Activated naive CD8-positive, alpha-beta T cell treated with anti-CD3 and anti-CD28 coated beads, Interleukin-2, amount 50 U/mL, for 16 hours (primary cell): ENCODE data around the gene CD209.

Experiments used
- DNase-seq: peaks from one replicate; pipeline ENCODE4 v3.0.0-alpha.2; 2020; ENCODE audit warnings: low read depth, low spot score

The CD209 gene

DNA sequence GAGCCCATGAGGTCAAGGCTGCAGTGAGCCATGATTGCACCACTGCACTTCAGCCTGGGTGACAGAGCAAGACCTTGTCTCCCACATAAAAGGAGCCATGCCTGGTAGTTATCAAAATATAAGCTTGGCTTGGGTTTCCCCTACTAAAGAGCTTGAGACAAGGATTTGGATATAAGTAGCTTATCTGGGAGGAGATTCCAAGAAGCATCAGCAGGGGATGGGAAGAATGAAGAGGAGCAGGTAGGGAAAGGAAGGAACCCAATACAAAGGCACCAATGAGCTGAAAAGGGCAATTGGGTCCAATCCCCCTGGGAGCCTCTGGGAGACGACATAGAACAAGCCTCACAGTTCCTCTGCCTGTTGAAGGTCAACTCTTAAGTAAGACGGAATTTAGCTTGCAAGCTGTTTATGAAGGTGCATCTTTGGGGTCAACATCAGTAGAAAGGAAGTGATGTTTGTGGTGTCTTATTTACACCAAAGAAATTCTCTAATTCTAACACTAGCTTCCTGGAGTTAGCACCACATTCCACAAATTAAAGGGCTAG lies 8.1 kb downstream of the CD209 start:
- no peak for DNase-seq

DNA sequence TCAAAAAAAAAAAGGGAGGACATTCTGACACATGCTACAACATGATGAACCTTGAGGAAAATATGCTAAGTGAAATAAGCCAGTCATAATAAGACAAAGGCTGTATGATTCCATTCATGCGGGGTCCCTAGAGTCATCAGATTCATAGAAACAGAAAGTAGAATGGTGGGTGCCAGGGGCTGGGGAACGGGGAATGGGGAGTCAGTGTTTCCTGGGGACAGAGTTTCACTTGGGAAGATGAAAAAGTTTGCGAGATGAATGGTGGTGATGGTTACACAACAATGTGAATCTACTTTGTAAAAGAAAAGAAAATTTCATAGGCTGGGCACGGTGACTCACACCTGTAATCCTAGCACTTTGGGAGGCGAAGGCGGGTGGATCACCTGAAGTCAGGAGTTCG lies 9.3 kb downstream of the CD209 start:
- DNase-seq = no peak

DNA sequence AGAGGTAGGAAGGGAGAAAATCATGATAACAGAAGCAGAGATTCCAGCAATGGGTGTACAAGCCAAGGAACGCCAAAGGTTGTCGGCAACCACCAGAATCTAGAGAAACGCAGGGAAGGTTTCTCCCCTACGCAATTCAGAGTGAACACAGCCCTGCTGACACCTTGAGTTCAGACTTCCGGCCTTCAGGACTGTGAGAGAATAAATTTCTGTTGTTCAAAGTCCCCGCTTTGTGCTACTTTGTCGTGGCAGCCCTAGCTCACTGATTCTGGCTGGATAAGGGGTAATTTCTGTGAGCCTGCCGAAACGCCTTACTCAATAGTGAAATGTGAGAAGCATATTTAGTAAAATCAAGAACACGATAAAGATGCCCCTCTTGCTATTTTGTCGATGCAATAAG lies 10.1 kb downstream of the CD209 start:
- no peak for DNase-seq

DNA sequence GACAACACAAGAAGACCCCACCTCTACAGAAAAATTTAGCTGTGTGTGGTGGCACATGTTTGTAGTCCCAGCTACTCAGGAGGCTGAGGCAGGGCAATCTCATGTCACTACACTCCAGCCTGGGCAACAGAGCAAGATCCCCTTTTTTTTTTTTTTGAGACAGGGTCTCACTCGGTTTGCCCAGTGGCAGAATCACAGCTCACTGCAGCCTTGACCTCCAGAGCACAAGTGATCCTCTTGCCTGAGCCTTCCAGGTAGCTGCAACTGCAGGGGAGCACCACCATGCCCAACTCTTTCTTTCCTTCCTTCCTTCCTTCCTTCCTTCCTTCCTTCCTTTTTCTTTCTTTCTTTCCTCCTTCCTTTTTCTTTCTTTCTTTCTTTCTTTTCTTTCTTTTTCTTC lies 11.2 kb downstream of the CD209 start:
- no peak for DNase-seq

- DNase-seq = no peak
These were observed 12.8 kb downstream of the CD209 start for GRCh38 chr19:7734220-7735203.

DNA sequence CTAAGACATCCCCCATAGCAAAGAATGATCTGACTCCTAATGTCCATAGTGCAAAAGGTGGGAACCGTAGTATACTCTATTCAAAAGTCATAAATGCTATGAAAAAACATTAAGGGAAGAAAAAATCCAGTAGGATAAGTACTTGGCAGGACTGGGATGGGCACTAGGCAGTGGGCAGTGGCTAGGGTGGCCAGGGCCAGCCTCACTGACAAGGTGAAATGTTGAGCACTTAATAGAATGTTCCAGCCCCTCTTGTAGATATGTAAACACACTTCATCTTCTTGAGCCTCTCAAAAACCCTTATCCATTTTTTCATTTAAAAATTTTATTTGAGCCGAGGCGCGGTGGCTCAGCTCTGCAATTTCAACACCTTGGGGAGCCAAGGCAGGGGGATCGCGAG lies 14.0 kb downstream of the CD209 start:
- DNase-seq = no peak

DNA sequence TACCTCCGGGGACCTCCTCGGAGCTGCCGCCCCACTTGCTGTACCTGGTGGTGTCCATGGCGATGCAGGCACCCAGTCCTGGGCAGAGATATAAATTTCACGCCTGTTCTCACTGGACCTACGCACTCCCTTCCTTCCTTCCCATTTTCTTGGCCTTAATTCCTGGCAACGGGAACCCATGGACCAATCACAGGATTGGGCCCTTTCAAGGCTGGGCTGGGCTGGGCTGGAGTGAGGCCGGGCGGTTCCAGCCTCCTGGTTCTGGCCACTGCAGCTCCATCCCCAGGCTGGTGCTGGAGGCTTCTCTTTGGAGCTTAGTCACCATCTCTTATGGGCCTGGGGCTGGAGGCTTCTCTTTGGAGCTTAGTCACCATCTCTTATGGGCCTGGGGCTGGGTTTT lies 15.3 kb downstream of the CD209 start, which contains the start of gene CLEC4G:
Gene CLEC4G (minus strand): TSS at position 66 of the 400 bp plus-strand sequence. CDS start 8 bp downstream, at position 58.
- no peak for DNase-seq

GRCh38 chr19:7731615-7732014 lies 15.7 kb downstream of the CD209 start:
- DNase-seq = no peak

DNA sequence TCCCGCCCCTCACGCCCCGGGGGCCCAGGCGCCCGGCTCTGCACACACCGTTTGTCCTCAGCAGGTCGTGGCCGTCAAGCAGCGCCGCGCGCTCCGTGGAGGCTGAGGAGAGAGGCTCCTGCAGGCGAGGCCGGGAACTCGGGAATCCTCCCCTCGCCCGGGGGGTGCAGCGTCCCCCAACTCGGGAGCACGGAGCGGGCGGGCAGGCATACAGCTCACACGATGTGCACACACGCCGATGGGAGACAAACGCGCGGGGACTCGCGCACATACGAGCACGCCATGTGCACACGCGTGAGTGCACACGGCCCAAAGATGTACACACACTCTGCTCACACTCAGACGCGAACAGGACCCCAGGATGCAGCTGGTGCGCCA lies 16.1 kb downstream of the CD209 start:
- DNase-seq = no peak

GRCh38 chr19:7730286-7731217 lies 16.8 kb downstream of the CD209 start:
- DNase-seq = no peak

DNA sequence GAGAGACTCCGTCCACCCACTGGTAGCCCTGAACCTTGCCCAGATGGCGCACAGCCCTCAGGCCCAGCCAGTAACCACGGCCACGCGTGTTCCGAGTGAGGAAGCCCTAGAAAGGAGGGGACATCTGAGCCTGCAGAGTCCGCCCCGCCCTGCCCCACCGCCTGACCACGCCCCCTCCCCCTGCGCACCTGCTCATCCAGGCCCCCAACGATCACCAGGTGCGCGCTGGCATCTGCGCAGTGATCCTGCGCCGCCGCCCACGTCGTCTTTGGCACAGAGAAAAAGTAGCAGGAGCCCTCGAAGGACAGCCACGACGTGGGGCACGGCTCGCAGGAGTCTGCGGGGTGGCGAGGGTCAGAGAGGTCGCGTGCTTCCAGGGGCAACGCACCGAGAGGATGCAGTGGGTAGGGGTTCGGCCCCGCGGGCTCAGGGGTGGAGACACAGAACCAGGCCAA lies 17.5 kb downstream of the CD209 start:
- no peak for DNase-seq

DNA sequence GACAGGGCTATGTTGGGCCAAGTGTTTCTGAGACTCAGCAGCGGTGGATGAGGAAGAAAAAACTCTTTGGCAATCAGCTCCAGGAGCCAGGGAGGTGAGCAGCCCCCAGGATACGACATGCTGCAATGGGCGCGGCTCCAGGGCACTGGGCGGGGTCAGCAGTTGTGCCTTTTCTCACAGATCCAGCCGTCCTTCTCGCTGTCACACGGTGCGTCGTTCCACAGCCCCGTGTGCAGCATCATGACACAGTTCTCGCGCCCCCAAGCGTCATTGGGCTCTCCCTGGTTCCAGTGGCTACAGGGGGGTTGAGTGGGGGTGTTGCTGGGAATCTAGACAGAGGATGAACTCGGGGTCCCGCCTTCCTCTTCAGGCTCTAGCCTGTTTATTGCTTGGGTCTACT lies 18.1 kb downstream of the CD209 start:
- DNase-seq = no peak

GRCh38 chr19:7725791-7726190 lies 21.5 kb downstream of the CD209 start:
- DNase-seq = no peak

DNA sequence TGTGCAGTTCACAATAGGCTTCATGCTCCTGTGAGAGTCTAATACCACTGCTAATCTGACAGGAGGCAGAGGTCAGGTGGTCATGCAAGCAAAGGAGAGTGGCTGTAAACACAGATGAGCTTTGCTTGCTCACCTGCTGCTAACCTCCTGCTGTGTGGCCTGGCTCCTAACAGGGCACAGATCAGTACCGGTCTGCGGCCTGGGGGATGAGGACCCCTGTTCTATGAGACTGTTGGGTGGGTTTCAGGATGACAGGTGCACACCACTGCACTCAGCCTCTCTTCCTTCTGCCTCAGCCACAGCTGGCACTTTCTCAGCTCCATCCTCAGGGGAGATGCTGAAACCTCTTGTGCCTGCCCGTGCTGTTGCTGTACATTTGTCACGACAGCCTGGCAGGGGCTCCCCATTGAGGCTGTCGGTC lies 25.1 kb downstream of the CD209 start:
- DNase-seq = no peak

GRCh38 chr19:7720351-7720750 lies 27.0 kb downstream of the CD209 start:
- no peak for DNase-seq

GRCh38 chr19:7718668-7719067 lies 28.7 kb downstream of the CD209 start:
- DNase-seq = no peak

GRCh38 chr19:7716762-7717161 lies 30.6 kb downstream of the CD209 start:
- DNase-seq = no peak

GRCh38 chr19:7715671-7716070 lies 31.7 kb downstream of the CD209 start:
- no peak for DNase-seq

DNA sequence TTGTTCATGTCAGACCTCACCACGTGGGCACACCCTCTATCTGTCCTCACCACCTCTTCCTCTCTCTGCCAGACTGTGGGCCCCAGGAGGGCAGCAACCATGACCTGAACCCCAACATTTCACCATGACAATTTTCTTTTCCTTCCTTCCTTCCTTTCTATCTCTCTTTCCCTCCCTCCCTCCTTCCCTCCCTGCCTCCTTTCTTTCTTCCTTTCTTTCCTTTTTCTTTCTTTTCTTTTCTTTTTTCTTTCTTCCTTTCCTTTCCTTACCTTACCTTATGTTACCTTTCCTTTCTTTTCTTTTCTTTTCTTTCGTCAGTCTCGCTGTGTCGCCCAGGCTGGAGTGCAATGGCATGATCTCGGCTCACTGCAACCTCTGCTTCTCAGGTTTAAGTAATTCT lies 36.7 kb downstream of the CD209 start:
- DNase-seq = no peak

DNA sequence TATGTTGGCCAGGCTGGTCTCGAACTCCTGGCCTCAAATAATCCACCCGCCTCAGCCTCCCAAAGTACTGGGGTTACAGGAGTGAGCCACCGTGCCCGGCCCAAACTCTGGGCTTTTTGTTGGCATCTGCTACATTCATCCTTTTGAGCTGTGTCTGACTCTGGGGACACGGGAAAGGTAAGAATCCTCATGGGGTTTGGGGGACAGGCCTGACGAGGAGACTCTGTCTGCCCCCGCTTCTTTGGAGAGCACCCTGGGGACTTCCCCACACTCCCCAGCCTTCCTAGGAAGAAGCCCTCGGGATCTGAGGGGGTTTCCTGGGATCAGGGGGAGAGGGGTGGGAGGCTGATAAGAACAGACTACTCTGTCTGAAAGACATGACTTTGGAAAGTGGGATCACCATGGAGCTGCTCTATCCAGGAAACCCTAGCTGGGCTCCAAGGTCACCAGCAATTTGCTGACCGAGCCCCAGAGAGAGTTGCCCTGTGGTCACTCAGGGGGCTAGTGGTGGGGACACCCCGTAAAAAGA lies 37.3 kb downstream of the CD209 start:
- DNase-seq = no peak

DNA sequence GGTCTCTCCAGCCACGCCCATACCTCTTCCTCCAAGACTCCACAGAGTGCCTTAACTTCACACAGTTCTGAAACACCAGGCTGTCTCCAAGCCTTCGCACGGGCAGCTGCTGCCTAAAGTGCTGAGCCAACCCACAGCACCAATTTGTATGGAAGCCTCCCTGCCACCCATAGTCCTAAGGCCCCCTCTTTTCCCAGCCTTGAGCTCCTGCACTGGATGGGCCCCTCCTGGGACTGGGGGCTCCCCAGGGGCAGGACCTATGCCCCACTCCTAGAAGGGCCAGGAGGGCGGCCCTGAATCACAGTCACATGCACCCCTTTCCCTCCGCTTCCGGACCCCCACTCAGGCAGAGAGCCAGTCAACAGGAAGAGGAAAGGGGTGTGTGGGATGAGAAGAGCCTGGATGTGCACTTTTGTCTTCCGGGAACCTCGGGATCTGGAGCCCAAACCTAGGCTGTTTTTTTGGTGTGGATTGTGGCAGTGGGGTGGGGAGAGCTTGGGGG lies 40.3 kb downstream of the CD209 start:
- DNase-seq = no peak
